ENCODE measurements around the gene ERGIC2. TPM values are rescaled to one million over a fixed set of nuclear protein-coding genes. Genes with fewer than 3 reads are reported as not detected.
"Not testable (repeated sequence)": the region's sequence is repeated elsewhere in the genome, so short reads cannot be mapped to it uniquely, and the experiment has no call there.

Gene ERGIC2
- total RNA-seq, 1 experiment from 2014 or later = 115 TPM

DNA sequence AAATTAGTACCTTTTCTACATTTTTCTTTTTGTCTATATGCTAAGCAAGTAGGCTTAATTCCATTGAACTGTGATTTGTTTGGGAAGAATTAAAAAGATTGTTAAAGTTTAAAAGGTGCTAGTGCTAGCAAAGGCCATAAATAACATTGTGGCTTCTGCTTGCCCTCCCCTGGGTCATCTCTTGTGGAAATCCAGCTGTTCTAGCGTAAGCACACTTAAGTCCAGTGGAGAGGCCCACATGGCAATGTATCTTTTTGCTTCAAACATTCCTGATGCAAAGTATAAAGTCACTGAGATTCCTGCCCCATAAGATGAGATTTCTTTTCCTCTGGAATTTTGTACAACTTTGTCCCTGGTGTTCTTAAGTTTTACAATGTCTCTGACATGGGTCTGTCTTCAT, 14.4 kb upstream of the ERGIC2 start:
- no peaks in the 10 kb centered on the region for H3K27me3 ChIP-seq
- no peaks in the 10 kb centered on the region for H3K9me3 ChIP-seq (replicated peaks)
- H3K36me3 ChIP-seq = no peaks in the 10 kb centered on the region
- H3K27ac ChIP-seq = no peak overlapping the region
- no peak overlapping the region for H3K4me3 ChIP-seq
- peaks cover 11% of the 10 kb centered on the region for H3K4me1 ChIP-seq
- peak; percentile 45 to 60 for DNase-seq

- not testable (repeated sequence) for H3K9me3 ChIP-seq (replicated peaks); H3K36me3 ChIP-seq; H3K27me3 ChIP-seq; H3K27ac ChIP-seq; H3K4me3 ChIP-seq; H3K4me1 ChIP-seq; DNase-seq
Measured at GRCh38 chr12:29390419-29390818, 9.4 kb upstream of the ERGIC2 start.

DNA sequence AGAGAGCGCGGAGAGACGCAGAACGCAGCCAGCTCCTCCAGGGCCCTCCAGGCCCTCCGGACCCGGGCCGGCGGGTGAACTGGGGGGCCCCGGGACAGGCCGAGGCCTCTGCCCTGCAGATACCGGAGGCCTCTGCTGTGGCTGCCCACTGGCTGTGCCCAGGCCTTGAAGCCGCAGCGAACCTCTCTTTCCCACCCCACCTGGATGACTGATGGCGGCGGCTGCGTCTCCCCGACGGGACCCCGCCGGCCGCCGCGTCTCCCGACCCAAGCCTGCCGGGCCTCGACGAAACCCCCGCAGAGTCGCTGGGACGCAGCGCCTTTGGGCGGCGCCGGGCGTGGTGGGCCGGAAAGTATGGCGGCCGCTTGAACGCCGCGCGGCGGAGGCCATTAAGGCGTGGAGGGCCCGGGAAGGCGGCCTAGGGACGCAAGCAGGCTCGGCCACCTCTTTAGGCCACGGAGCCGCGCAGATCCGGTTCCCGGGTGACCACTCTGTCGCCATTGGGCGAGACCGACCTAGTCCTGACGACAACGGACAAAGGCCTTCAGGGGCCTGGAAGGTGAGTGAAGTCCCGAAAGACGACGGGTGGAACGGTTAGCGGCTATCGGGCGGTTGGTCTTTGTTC, 8.4 kb upstream of the ERGIC2 start:
- no peaks in the 10 kb centered on the region; the same call in 1 of the 2 replicates for H3K4me1 ChIP-seq
- no peaks in the 10 kb centered on the region for H3K27me3 ChIP-seq
- DNase-seq = no peak
- no peak overlapping the region for H3K4me3 ChIP-seq
- H3K9me3 ChIP-seq (replicated peaks) = no peaks in the 10 kb centered on the region
- H3K36me3 ChIP-seq = no peaks in the 10 kb centered on the region
- H3K27ac ChIP-seq = no peak overlapping the region

- not testable (repeated sequence) for DNase-seq; H3K4me3 ChIP-seq; H3K9me3 ChIP-seq (replicated peaks); H3K27me3 ChIP-seq; H3K36me3 ChIP-seq; H3K27ac ChIP-seq; H3K4me1 ChIP-seq
Measured at GRCh38 chr12:29386084-29386680, 5.2 kb upstream of the ERGIC2 start.

- DNase-seq; H3K9me3 ChIP-seq (replicated peaks); H3K36me3 ChIP-seq; H3K27me3 ChIP-seq; H3K4me1 ChIP-seq; H3K4me3 ChIP-seq; H3K27ac ChIP-seq: not testable (repeated sequence)
Measured at GRCh38 chr12:29385194-29385593, 4.2 kb upstream of the ERGIC2 start.

DNA sequence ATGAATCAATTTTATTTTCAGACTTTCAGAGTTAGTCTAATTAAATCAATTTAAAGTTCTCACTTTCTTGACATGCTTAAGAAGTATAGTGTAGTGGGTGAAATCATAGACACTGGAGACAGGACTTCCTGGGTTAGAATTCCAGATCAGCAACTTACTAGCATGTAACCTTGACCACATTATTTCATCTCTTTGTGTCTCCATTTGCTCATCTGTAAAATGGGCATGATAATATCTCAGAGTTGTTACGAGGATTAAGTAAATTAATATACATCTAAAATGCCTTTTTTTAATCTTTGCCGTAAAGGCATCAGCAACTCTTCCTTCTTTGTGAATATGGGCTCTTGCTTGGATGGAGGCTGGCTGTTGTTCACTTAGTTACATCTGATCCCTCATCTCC, 1.3 kb upstream of the ERGIC2 start:
- H3K4me1 ChIP-seq = no peaks in the 10 kb centered on the region
- H3K36me3 ChIP-seq = peaks cover 2% of the 10 kb centered on the region
- H3K4me3 ChIP-seq = no peak overlapping the region
- H3K27me3 ChIP-seq = no peaks in the 10 kb centered on the region
- no peaks in the 10 kb centered on the region for H3K9me3 ChIP-seq (replicated peaks)
- no peak overlapping the region for H3K27ac ChIP-seq
- no peak for DNase-seq

GRCh38 chr12:29376118-29376517, 4.9 kb downstream of the ERGIC2 start:
- DNase-seq = no peak
- H3K4me1 ChIP-seq = no peaks in the 10 kb centered on the region
- H3K36me3 ChIP-seq = peaks cover 9% of the 10 kb centered on the region
- no peak overlapping the region for H3K4me3 ChIP-seq
- H3K27ac ChIP-seq = no peak overlapping the region
- no peaks in the 10 kb centered on the region for H3K27me3 ChIP-seq
- H3K9me3 ChIP-seq (replicated peaks) = no peaks in the 10 kb centered on the region

DNA sequence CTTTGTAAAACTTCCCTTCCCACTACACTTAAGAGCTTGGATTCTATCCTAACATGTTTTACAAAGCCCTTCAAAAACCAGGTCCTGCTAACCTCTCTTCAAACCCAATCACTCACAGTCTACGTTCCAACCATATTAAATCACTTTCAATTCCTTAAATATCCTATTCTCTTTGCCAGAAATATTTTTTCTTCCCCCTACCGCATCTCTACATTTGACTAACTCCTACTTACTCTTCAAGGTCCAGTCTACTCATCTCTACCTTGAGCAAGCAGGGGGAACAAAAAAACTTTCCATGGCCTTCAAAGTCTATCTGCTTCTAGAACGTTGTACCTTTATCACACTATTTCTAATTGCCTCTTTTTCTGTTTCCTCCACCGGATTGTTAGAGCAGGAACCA, 6.1 kb downstream of the ERGIC2 start:
- Histone ChIP-seq H3K4me3 (no peak overlapping the region), H3K4me1 (no peaks in the 10 kb centered on the region), H3K9me3 (replicated peaks) (no peaks in the 10 kb centered on the region), H3K36me3 (peaks cover 21% of the 10 kb centered on the region), H3K27me3 (no peaks in the 10 kb centered on the region), H3K27ac (no peak overlapping the region)
- DNase-seq = no peak

DNA sequence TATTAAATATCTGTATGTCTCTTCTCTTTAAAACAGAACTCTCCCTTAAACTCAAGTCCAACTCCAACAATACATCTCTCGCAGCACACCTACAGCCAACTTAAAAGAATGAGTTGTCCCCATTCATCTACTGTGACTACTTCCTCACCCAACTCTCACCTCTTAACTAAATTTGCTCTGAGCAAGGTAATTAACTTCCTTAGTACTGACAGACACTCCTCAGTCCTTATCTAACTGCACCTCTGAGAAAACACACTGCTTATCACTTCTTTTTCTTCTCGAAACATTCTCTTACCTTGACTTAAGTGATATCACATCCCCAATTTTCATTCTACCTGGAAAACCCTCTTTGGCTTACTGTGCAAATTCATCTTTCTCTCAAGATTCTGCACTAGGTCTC, 7.0 kb downstream of the ERGIC2 start:
- DNase-seq = no peak
- Histone ChIP-seq H3K4me3 (no peak overlapping the region), H3K4me1 (no peaks in the 10 kb centered on the region), H3K27ac (no peak overlapping the region), H3K9me3 (replicated peaks) (no peaks in the 10 kb centered on the region), H3K27me3 (no peaks in the 10 kb centered on the region), H3K36me3 (peaks cover 25% of the 10 kb centered on the region)

GRCh38 chr12:29365091-29365490, 15.9 kb downstream of the ERGIC2 start:
- peaks cover 48% of the 10 kb centered on the region for H3K36me3 ChIP-seq

DNA sequence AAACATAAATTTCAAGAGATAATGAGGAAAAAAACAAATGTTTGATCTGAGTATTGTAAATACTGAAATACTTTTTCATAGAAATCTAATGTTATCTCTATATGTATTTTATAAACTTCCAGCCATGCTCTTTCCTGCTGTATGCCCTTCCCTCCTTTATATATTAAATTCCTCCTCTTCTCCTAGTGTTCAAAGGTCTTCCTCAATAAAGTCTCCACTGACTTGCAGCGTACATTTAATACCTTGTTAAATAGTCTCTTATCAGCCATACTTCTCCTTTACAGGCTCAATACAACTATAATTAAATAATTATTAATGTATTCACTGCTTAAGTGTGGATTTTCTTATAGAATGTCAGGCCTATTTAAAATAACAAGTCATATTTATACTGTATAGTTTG, 26.0 kb downstream of the ERGIC2 start:
- no peak for DNase-seq
- Histone ChIP-seq H3K4me3 (no peak overlapping the region), H3K27ac (no peak overlapping the region), H3K36me3 (peaks cover 46% of the 10 kb centered on the region), H3K4me1 (peaks cover 5% of the 10 kb centered on the region), H3K9me3 (replicated peaks) (no peaks in the 10 kb centered on the region; the same call in 1 of the 2 replicates), H3K27me3 (no peaks in the 10 kb centered on the region)

More at GRCh38 chr12:29365091-29365490, 15.9 kb downstream of the ERGIC2 start:
- Histone ChIP-seq H3K4me1 (no peaks in the 10 kb centered on the region), H3K4me3 (no peak overlapping the region), H3K27ac (no peak overlapping the region), H3K9me3 (replicated peaks) (no peaks in the 10 kb centered on the region), H3K27me3 (no peaks in the 10 kb centered on the region)
- DNase-seq = no peak

- Histone ChIP-seq H3K9me3 (replicated peaks) (no peaks in the 10 kb centered on the region; the same call in 1 of the 2 replicates), H3K4me3 (no peak overlapping the region), H3K27me3 (no peaks in the 10 kb centered on the region), H3K4me1 (peaks cover 9% of the 10 kb centered on the region), H3K36me3 (peaks cover 48% of the 10 kb centered on the region), H3K27ac (no peak overlapping the region)
- DNase-seq = peak in 1 of 2 experiments; percentile 58
Measured at GRCh38 chr12:29350080-29350479, 30.9 kb downstream of the ERGIC2 start.

DNA sequence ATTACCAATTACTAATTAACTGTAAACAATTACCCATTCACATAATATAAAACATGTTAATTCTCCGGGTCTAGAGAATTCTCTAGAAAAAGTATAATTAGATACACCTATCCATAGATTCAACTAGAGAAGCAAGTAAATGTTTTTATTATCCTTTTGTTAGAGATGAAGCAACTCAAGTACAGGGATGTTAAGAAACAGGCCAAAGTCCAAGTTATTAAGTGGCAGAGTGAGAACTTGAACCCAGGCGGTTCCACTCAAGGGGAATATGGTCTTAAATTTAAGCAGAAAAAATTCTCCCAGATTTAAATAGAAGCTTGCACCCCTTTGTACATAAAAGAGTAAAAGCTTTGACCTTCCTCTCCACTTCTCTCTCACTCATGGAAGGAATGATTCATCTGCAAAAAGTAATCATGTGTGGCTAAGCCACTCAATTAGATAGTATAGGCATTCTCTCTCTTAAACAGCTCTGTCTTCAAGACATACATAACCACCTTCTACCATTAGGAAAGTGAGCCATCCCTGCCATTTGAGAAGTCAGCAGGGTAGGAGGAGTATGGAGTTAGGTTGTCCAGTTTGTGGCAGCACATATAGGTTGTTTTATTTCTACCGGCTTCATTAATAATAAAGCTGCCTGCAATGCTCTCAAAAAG, 34.1 kb downstream of the ERGIC2 start:
- no peak for DNase-seq
- peaks cover 51% of the 10 kb centered on the region for H3K36me3 ChIP-seq
- H3K27ac ChIP-seq = no peak overlapping the region

GRCh38 chr12:29343022-29343799, 37.8 kb downstream of the ERGIC2 start:
- no peak for DNase-seq
- Histone ChIP-seq H3K4me3 (no peak overlapping the region), H3K4me1 (no peaks in the 10 kb centered on the region), H3K9me3 (replicated peaks) (no peaks in the 10 kb centered on the region), H3K27ac (no peak overlapping the region), H3K36me3 (peaks cover 53% of the 10 kb centered on the region), H3K27me3 (no peaks in the 10 kb centered on the region)

More for the DNA sequence above, 34.1 kb downstream of the ERGIC2 start:
- H3K9me3 ChIP-seq (replicated peaks) = no peaks in the 10 kb centered on the region; the same call in 1 of the 2 replicates
- H3K4me3 ChIP-seq = no peak overlapping the region
- no peaks in the 10 kb centered on the region for H3K27me3 ChIP-seq
- H3K4me1 ChIP-seq = peaks cover 9% of the 10 kb centered on the region

- Histone ChIP-seq H3K27ac (no peak overlapping the region), H3K9me3 (replicated peaks) (no peaks in the 10 kb centered on the region), H3K27me3 (no peaks in the 10 kb centered on the region), H3K4me1 (no peaks in the 10 kb centered on the region), H3K36me3 (peaks cover 15% of the 10 kb centered on the region), H3K4me3 (no peak overlapping the region)
- DNase-seq = no peak
Measured at GRCh38 chr12:29337325-29337724, 43.6 kb downstream of the ERGIC2 start.

All from SJCRH30 (cell line).